HEK293 (cell line): ENCODE results near the gene EFNB1.
A peak's percentile ranks its signal among the peaks of the same experiment; 100 is the strongest.

Experiments
- BCL11B ChIP-seq: fragments of 450-650 bp; formaldehyde crosslinking; IDR thresholded peaks from 2 replicates; pipeline ENCODE4 v1.5.1; 2016; ENCODE audit warnings: low read depth, missing biosample characterization, missing genetic modification characterization
- GFI1B ChIP-seq: fragments of 450-650 bp; formaldehyde crosslinking; IDR thresholded peaks from 2 replicates; pipeline ENCODE4 v1.5.1; 2016; ENCODE audit warnings: missing biosample characterization, missing genetic modification characterization
- HOXC10 ChIP-seq: sonication (generic); formaldehyde crosslinking; IDR thresholded peaks from 2 replicates; pipeline ENCODE4 v1.8.1; 2023; ENCODE audit warnings: mild to moderate bottlenecking, missing genetic modification reagents
- KLF8 ChIP-seq: fragments of 450-650 bp; formaldehyde crosslinking; IDR thresholded peaks from 2 replicates; pipeline ENCODE4 v1.5.1; 2016; ENCODE audit warnings: missing biosample characterization, missing genetic modification characterization
- PRDM1 ChIP-seq: fragments of 450-650 bp; formaldehyde crosslinking; IDR thresholded peaks from 2 replicates; pipeline ENCODE4; 2016; ENCODE audit warnings: missing biosample characterization, missing genetic modification characterization
- PRDM10 ChIP-seq: fragments of 450-650 bp; formaldehyde crosslinking; IDR thresholded peaks from 2 replicates; pipeline ENCODE4 v1.5.1; 2016; ENCODE audit warnings: missing biosample characterization, missing genetic modification characterization
- ZFHX2 ChIP-seq: fragments of 450-650 bp; formaldehyde crosslinking; conservative IDR thresholded peaks from 2 replicates; pipeline ENCODE4 v1.5.1; 2016; ENCODE audit warnings: missing biosample characterization, missing genetic modification characterization
- ZFP41 ChIP-seq: fragments of 450-650 bp; formaldehyde crosslinking; IDR thresholded peaks from 2 replicates; pipeline ENCODE4 v1.5.1; 2016; ENCODE audit warnings: missing biosample characterization, missing genetic modification characterization, borderline replicate concordance
- ZNF23 ChIP-seq: fragments of 450-650 bp; formaldehyde crosslinking; IDR thresholded peaks from 2 replicates; pipeline ENCODE4 v1.5.1; 2016; ENCODE audit warnings: missing biosample characterization, missing genetic modification characterization, borderline replicate concordance
- ZNF266 ChIP-seq: fragments of 450-650 bp; formaldehyde crosslinking; IDR thresholded peaks from 2 replicates; pipeline ENCODE4 v1.5.1; 2016; ENCODE audit warnings: missing biosample characterization, missing genetic modification characterization, low read depth
- ZNF398 ChIP-seq: fragments of 450-650 bp; formaldehyde crosslinking; IDR thresholded peaks from 2 replicates; pipeline ENCODE4 v1.5.1; 2017; ENCODE audit warnings: missing biosample characterization, missing genetic modification characterization
- ZNF423 ChIP-seq: fragments of 450-650 bp; formaldehyde crosslinking; IDR thresholded peaks from 2 replicates; pipeline ENCODE4 v1.5.1; 2016; ENCODE audit warnings: missing biosample characterization, missing genetic modification characterization
- ZNF449 ChIP-seq: fragments of 450-650 bp; formaldehyde crosslinking; IDR thresholded peaks from 2 replicates; pipeline ENCODE4 v1.5.1; 2017; ENCODE audit warnings: missing biosample characterization, mild to moderate bottlenecking, missing genetic modification characterization, moderate library complexity
- ZNF558 ChIP-seq: fragments of 450-650 bp; formaldehyde crosslinking; IDR thresholded peaks from 2 replicates; pipeline ENCODE4 v1.5.1; 2016; ENCODE audit warnings: missing biosample characterization, missing genetic modification characterization
- ZNF585B ChIP-seq: fragments of 450-650 bp; formaldehyde crosslinking; IDR thresholded peaks from 2 replicates; pipeline ENCODE4 v1.5.1; 2016; ENCODE audit warnings: missing biosample characterization, missing genetic modification characterization
- ZSCAN16 ChIP-seq: fragments of 450-650 bp; formaldehyde crosslinking; IDR thresholded peaks from 2 replicates; pipeline ENCODE4 v1.5.1; 2016; ENCODE audit warnings: missing biosample characterization, missing genetic modification characterization
- ZSCAN5A ChIP-seq: fragments of 450-650 bp; formaldehyde crosslinking; IDR thresholded peaks from 2 replicates; pipeline ENCODE4 v1.5.1; 2016; ENCODE audit warnings: missing biosample characterization, missing genetic modification characterization
- TF ChIP-seq, protein P1 (sequence below): fragments of 450-650 bp; formaldehyde crosslinking; IDR thresholded peaks from 2 replicates; pipeline ENCODE4 v1.5.1; 2016; ENCODE audit warnings: missing biosample characterization, missing genetic modification characterization
- TF ChIP-seq, protein P2 (sequence below): fragments of 450-650 bp; formaldehyde crosslinking; IDR thresholded peaks from 2 replicates; pipeline ENCODE4 v1.5.1; 2016; ENCODE audit warnings: missing biosample characterization, missing genetic modification characterization, low read depth

EFNB1 gene

DNA sequence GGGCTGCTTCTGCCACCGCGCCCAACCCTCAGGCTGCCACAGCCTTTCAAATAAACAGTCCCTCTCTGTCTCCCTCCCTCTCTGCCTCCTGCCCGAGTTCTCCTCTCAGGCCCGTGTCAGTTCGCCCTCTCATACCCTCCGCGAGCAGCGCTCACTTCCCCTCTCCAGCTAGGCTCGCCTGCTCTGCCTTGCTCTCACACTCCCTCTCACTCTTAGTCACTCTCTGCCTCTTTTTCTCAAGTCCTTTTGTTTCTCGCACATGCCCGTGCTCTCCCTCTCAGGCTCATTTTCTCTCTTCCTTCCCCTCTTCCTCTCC lies 3.2 kb downstream of the EFNB1 start (continued):
- 0 out of 2 replicates have a peak, but pooled peaks have one; percentile 2 for TF ChIP-seq PRDM10 (tag by site-specific recombination)
- TF ChIP-seq, protein P1, sequence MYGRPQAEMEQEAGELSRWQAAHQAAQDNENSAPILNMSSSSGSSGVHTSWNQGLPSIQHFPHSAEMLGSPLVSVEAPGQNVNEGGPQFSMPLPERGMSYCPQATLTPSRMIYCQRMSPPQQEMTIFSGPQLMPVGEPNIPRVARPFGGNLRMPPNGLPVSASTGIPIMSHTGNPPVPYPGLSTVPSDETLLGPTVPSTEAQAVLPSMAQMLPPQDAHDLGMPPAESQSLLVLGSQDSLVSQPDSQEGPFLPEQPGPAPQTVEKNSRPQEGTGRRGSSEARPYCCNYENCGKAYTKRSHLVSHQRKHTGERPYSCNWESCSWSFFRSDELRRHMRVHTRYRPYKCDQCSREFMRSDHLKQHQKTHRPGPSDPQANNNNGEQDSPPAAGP (tag by site-specific recombination): peak; percentile 78; the same call in 1 of the 2 replicates
- no peak for TF ChIP-seq ZNF585B (tag by site-specific recombination)
- TF ChIP-seq ZNF449 (tag by site-specific recombination): peak; percentile 17; the same call in 1 of the 2 replicates
- TF ChIP-seq ZFHX2 (tag by site-specific recombination): no peak
- TF ChIP-seq ZNF558 (tag by site-specific recombination): no peak
- peak; percentile 64 for TF ChIP-seq ZNF398
- no peak for TF ChIP-seq ZNF23 (tag by site-specific recombination)
- no peak for TF ChIP-seq BCL11B
- no peak for TF ChIP-seq KLF8
- TF ChIP-seq PRDM1 (tag by site-specific recombination): peak; percentile 95
- no peak for TF ChIP-seq ZFP41
- no peak for TF ChIP-seq ZNF266 (tag by site-specific recombination)
- no peak for TF ChIP-seq GFI1B (tag by site-specific recombination)
- no peak for TF ChIP-seq ZNF423 (tag by site-specific recombination)
- TF ChIP-seq ZSCAN5A (tag by site-specific recombination): no peak
- TF ChIP-seq HOXC10: no peak
- TF ChIP-seq, protein P2, sequence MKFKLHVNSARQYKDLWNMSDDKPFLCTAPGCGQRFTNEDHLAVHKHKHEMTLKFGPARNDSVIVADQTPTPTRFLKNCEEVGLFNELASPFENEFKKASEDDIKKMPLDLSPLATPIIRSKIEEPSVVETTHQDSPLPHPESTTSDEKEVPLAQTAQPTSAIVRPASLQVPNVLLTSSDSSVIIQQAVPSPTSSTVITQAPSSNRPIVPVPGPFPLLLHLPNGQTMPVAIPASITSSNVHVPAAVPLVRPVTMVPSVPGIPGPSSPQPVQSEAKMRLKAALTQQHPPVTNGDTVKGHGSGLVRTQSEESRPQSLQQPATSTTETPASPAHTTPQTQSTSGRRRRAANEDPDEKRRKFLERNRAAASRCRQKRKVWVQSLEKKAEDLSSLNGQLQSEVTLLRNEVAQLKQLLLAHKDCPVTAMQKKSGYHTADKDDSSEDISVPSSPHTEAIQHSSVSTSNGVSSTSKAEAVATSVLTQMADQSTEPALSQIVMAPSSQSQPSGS (tag by site-specific recombination): no peak
- no peak for TF ChIP-seq ZSCAN16
